OCI-LY1 (cell line): Measurements from ENCODE around the gene MELTF.

Experiments
- EZH2 ChIP-seq: fragments of 200-600 bp; sonication (generic), shearing (Covaris generic); IDR thresholded peaks from 2 replicates; pipeline ENCODE4 v1.8.0; 2017; ENCODE audit warnings: borderline replicate concordance, mixed run types, mild to moderate bottlenecking, antibody characterized with exemption, low read length, moderate library complexity, mixed read lengths
- TF ChIP-seq, protein P1 (sequence below): fragments of 200-600 bp; sonication (generic), shearing (Covaris generic); IDR thresholded peaks from 2 replicates; pipeline ENCODE4 v1.5.1; 2017; ENCODE audit warnings: mild to moderate bottlenecking, antibody characterized with exemption, low read length, moderate library complexity, mixed read lengths

DNA sequence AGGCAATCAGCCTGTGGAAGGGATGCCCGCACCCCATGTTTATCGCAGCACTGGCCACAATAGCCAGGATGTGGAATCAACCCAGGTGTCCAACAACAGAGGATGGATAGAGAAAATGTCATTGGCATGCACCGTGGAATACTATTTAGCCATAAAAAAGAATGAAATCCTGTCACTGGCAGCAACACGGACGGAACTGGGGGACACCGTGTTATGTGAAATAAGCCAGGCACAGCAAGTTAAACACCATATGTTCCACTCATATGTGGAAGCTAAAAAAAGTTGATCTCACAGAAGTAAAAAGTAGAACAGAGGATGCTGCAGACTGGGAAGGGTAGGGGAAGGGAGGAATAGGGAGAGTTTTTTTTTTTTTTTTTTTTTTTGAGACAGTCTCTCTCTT, 15.6 kb downstream of the MELTF start:
- TF ChIP-seq, protein P1, sequence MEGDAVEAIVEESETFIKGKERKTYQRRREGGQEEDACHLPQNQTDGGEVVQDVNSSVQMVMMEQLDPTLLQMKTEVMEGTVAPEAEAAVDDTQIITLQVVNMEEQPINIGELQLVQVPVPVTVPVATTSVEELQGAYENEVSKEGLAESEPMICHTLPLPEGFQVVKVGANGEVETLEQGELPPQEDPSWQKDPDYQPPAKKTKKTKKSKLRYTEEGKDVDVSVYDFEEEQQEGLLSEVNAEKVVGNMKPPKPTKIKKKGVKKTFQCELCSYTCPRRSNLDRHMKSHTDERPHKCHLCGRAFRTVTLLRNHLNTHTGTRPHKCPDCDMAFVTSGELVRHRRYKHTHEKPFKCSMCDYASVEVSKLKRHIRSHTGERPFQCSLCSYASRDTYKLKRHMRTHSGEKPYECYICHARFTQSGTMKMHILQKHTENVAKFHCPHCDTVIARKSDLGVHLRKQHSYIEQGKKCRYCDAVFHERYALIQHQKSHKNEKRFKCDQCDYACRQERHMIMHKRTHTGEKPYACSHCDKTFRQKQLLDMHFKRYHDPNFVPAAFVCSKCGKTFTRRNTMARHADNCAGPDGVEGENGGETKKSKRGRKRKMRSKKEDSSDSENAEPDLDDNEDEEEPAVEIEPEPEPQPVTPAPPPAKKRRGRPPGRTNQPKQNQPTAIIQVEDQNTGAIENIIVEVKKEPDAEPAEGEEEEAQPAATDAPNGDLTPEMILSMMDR, result no peak
- no peak for TF ChIP-seq EZH2
